Gastroesophageal sphincter (tissue), 3 donors: Measurements from ENCODE around the gene NDRG3.

Source experiments
- CTCF ChIP-seq, 4 experiments: fragments of 200-600 bp in 2 of 4; fragments of 450-650 bp in 2 of 4; sonication (generic) in 1 of 4; IDR thresholded peaks; one replicate each; pipeline ENCODE4 v1.5.1; 2017 to 2019; ENCODE audit warnings: antibody characterized with exemption in 4 of 4, mild to moderate bottlenecking in 2 of 4, moderate library complexity in 2 of 4
- EP300 ChIP-seq: sonication (generic); formaldehyde crosslinking; IDR thresholded peaks from one replicate; pipeline ENCODE4 v1.6.1; 2017; ENCODE audit warnings: antibody characterized with exemption, mild to moderate bottlenecking
- POLR2A ChIP-seq, 2 donors: fragments of 450-650 bp; IDR thresholded peaks; one replicate each; pipeline ENCODE4 v1.6.1; 2017; ENCODE audit warnings: antibody characterized with exemption in 2 of 2, mild to moderate bottlenecking in 2 of 2, moderate library complexity in 1 of 2
- POLR2AphosphoS5 ChIP-seq: sonication (generic); formaldehyde crosslinking; IDR thresholded peaks from one replicate; pipeline ENCODE4 v1.6.1; 2017; ENCODE audit warnings: antibody characterized with exemption

DNA sequence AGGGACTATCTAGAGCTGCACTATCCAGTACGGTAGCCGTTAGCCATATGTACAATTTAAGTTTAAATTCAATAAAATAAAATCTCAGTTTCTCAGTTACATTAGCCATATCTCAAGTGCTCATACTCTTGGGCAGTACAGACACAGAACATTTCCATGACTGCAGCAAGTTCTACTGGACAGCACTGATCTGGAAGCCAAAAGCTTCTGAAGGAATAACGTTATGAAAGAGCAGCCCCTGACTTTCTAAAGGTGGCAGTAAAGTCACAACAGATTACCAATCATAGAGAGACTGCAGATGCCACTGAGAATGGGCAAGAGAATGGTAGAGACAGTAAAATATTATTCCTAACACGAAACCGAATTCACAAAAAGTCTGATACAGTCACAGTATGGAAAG is 36.8 kb downstream of the NDRG3 start:
- no peak for TF ChIP-seq POLR2AphosphoS5
- TF ChIP-seq CTCF (IDR thresholded peaks at IDR 0.05), result no peak
- TF ChIP-seq POLR2A (IDR thresholded peaks at IDR 0.05), result no peak
- no peak for TF ChIP-seq EP300
